Stimulated activated CD4-positive, alpha-beta T cell treated with anti-CD3 and anti-CD28 coated beads, Interleukin-12 subunit alpha, Interleukin-12 subunit beta, amount 100 ng/mL, for 4 hours (primary cell): ENCODE data around the gene GNAQ.
"Not testable (repeated sequence)": the region's sequence is repeated elsewhere in the genome, so short reads cannot be mapped to it uniquely, and the experiment has no call there.

ENCODE experiments used
- DNase-seq: peaks from one replicate; pipeline ENCODE4 v3.0.0-alpha.2; 2020

The GNAQ gene

GRCh38 chr9:77806741-77807140 is 224.9 kb downstream of the GNAQ start:
- DNase-seq, result no peak

- no peak for DNase-seq
Observed at GRCh38 chr9:77805810-77806209, 225.8 kb downstream of the GNAQ start.

GRCh38 chr9:77803423-77803822 is 228.2 kb downstream of the GNAQ start:
- no peak for DNase-seq

GRCh38 chr9:77802515-77803293 is 228.9 kb downstream of the GNAQ start:
- DNase-seq, result no peak

GRCh38 chr9:77802064-77802463 is 229.5 kb downstream of the GNAQ start:
- no peak for DNase-seq

GRCh38 chr9:77800924-77801551 is 230.6 kb downstream of the GNAQ start:
- DNase-seq, result no peak

GRCh38 chr9:77798140-77798539 is 233.5 kb downstream of the GNAQ start:
- DNase-seq, result no peak

- DNase-seq, result no peak
Observed at GRCh38 chr9:77794985-77795384, 236.6 kb downstream of the GNAQ start.

- DNase-seq, result no peak
Observed at GRCh38 chr9:77793849-77794248, 237.8 kb downstream of the GNAQ start.

GRCh38 chr9:77789891-77790290 is 241.7 kb downstream of the GNAQ start:
- no peak for DNase-seq

- no peak for DNase-seq
Observed at GRCh38 chr9:77785341-77785740, 246.3 kb downstream of the GNAQ start.

GRCh38 chr9:77783518-77783917 is 248.1 kb downstream of the GNAQ start:
- no peak for DNase-seq

GRCh38 chr9:77779010-77779409 is 252.6 kb downstream of the GNAQ start:
- no peak for DNase-seq

- DNase-seq, result no peak
Observed at GRCh38 chr9:77773381-77773780, 258.2 kb downstream of the GNAQ start.

GRCh38 chr9:77772646-77773045 is 259.0 kb downstream of the GNAQ start:
- DNase-seq, result no peak

GRCh38 chr9:77771171-77771570 is 260.4 kb downstream of the GNAQ start:
- no peak for DNase-seq

- DNase-seq, result no peak
Observed at GRCh38 chr9:77770340-77770739, 261.3 kb downstream of the GNAQ start.

GRCh38 chr9:77769246-77769645 is 262.4 kb downstream of the GNAQ start:
- no peak for DNase-seq

- DNase-seq, result no peak
Observed at GRCh38 chr9:77766587-77766986, 265.0 kb downstream of the GNAQ start.

GRCh38 chr9:77765781-77766259 is 265.8 kb downstream of the GNAQ start:
- no peak for DNase-seq

GRCh38 chr9:77764894-77765780 is 266.5 kb downstream of the GNAQ start:
- no peak for DNase-seq

GRCh38 chr9:77763566-77763965 is 268.0 kb downstream of the GNAQ start:
- DNase-seq, result no peak

- not testable (repeated sequence) for DNase-seq
Observed at GRCh38 chr9:77760919-77761318, 270.7 kb downstream of the GNAQ start.
